Activated CD4-positive, CD25-positive, alpha-beta regulatory T cell (primary cell): ENCODE measurements around the gene TNFRSF19.

Experiments used
- DNase-seq, 4 experiments: peaks; one replicate each; lab custom pipeline; 2025; lab: John Stamatoyannopoulos, UW

The TNFRSF19 gene

DNA sequence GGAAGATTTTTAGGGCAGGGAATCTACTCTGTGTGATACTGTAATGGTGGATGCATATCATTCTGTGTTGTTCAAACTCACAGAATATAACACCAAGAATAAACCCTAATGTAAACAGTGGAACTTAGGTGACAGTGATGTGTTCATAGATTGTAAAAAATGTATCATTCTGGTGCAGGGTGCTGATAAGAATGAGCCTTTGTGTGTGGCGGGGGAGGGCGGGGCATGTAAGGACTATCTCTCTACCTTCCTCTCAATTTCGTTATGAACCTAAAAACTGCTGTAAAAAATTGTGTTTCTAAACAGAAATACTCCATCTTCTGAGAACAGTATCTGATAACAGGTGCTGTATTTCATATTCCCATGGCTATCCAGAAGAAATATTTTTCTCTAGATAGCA lies 35.6 kb downstream of the TNFRSF19 start:
- DNase-seq = no peak

DNA sequence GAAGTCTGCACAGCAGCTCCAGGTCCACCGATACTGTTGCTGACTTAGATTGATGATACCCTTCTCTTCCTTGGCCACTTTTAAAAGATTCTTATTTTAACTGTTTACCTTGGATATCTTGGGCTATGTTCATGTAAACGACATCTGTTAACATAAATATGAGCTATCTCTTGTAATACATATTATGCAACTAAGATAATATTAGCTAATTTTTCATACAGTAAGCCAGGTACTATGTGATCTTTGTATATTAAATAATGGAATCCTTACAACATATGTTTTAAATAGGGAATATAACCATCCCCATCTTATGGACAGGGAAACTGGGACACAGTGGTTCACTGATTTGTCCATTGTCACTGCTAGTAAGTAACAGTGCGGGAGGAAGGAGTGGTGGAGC lies 37.9 kb downstream of the TNFRSF19 start:
- DNase-seq = no peak

DNA sequence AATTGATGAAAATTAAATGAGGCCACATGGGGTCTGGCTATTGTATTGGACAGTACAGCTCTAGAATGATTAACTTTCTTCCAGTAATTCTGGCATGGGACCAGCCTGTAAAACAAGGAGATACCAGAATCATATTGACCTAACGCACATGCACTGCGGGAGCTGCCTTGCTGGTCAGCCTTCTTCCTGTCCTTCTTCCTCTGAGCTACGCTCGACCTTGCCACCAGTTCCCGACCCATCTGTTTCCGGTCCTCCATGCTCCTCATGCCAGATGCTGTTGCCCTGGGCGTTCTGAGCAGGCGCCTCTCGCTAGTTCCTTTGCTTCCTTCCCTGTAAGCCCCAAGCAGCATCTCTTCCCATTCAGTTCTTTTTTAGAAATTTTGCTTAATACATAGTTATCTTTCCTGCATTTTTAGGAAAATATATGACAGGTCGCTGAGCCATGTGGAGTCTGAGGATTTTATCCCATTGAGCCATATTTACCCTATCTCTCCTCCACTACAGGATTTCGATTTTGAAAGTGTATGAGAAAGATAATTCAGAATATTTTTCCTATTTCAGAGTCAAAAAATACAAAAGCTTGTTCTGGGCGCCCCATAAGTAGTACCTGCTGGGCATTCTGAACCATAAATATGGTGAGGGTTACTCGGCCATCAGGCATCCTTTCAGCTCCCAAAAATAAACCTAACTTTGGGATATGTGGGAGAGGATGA lies 38.6 kb downstream of the TNFRSF19 start:
- DNase-seq = no peak

DNA sequence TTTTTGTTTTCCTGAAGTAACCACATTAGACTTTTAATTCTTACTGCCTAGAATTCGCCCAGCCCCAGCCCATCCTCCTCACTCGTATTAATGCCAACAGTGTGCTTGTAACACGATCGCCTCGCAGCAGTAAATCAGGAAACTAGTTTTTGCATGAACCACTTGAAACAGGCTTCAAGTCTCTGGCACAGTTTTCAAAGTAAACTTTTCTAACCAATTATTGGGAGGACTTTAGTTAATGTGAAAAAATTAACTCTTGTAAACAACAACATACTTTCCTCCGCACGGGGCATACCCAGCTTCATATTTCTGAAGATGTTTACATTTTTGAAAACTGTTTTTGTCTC lies 39.2 kb downstream of the TNFRSF19 start:
- no peak for DNase-seq

- no peak for DNase-seq
Observed at GRCh38 chr13:23609874-23610576, 39.8 kb downstream of the TNFRSF19 start.

GRCh38 chr13:23610966-23611491 lies 40.8 kb downstream of the TNFRSF19 start:
- DNase-seq = no peak

GRCh38 chr13:23612182-23612581 lies 42.0 kb downstream of the TNFRSF19 start:
- no peak for DNase-seq

GRCh38 chr13:23612731-23613130 lies 42.5 kb downstream of the TNFRSF19 start:
- DNase-seq = no peak

- no peak for DNase-seq
Observed at GRCh38 chr13:23613596-23613995, 43.4 kb downstream of the TNFRSF19 start.

DNA sequence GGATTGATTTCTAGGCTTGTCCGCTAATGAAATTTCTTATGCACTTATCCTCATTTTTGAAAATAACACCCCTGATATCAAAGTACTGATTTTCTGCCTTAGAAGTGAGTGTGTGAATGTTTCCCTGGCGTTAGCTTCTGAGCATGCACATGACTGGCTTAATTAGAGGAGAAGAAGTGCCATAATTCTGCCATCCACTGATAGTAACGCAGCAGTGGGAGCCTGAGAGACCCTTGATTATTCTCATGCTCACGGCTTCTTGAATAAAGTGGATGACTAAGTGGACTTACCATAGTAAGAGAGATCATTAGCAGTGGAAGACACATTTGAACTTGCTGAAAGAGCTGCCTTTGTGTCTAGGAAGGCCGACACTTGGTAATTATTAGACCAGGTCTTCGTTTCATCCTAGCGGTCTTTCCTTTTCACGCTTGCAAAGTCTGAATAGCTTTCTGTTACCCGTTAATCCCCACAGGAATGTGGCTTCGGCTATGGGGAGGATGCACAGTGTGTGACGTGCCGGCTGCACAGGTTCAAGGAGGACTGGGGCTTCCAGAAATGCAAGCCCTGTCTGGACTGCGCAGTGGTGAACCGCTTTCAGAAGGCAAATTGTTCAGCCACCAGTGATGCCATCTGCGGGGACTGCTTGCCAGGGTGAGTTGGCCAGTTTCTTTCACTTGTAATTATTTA lies 45.3 kb downstream of the TNFRSF19 start:
- no peak for DNase-seq

DNA sequence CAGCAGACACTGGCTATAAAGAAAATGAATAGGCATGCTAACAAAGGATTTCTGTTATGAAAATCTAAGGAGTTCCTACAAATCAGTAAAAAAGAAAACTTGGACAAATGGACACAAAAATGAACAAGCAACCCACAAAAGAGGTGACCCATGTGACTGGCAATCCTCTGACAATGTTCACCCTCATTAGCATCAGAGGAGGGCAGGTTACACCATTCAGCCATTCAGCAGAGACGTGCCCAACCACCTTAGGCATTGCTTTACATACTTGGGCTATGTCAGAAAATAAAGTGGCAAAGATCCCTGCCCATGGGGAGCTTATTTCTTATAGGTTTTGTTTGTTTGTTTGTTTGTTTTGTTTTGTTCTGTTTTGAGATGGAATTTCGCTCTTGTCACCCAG lies 46.0 kb downstream of the TNFRSF19 start:
- DNase-seq = no peak

DNA sequence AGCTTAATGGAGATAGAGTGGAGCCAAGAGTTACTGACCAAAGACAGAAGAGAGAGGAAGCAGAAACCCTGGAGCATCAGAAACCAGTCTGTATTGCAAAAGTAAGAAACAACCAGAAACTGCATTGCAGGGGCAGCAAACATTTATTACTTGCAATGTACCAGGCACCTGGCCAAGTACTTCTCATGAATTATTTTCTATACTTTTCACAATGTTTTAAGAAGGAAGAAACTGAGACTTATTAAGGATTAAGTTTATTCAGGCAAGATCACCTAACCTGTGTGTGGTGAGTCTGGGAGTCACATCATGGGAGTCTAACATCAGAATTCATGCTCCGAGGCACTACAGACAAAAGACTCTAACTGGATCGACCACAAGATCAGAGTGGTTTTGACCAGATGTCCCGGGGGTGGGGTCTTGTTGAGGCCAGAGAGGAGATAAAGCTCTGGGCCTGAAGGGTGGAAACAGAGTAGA lies 47.4 kb downstream of the TNFRSF19 start:
- no peak for DNase-seq

- no peak for DNase-seq
Observed at GRCh38 chr13:23618341-23618740, 48.1 kb downstream of the TNFRSF19 start.

DNA sequence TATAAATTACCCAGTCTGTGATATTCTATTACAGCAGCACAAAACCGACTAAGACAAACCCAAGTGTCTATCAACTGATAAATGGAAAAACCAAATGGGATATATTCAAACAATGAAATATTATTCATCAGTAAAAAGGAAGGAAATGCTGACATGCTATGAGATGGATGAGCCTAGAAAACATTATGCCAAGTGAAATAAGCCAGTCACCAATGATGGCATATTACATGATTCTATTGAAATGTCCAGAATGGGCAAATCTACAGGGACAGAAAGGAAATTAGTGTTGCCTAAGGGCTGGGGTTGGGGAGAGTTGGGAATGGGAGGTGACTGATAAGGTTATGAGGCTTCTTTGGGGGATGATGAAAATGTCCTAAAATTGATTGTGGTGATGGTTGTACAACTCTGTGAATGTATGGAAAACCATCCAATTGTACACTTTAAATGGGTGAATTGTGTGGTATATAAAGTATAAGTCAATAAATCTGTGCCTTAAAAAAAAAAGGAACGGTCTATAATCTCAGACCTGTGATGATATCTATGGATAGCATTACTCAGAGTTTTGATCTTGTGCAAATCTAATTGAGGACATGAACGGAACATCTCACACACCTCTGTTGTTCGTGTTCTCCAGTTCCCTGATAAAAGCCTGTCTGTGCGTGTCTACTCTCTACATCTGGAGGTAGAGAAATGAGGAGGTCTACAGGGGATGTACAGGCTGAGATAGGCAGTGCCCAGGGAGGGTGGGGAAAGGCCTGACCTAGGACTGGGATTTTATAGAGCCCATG lies 49.0 kb downstream of the TNFRSF19 start:
- no peak for DNase-seq

- no peak for DNase-seq
Observed at GRCh38 chr13:23620211-23620610, 50.0 kb downstream of the TNFRSF19 start.

DNA sequence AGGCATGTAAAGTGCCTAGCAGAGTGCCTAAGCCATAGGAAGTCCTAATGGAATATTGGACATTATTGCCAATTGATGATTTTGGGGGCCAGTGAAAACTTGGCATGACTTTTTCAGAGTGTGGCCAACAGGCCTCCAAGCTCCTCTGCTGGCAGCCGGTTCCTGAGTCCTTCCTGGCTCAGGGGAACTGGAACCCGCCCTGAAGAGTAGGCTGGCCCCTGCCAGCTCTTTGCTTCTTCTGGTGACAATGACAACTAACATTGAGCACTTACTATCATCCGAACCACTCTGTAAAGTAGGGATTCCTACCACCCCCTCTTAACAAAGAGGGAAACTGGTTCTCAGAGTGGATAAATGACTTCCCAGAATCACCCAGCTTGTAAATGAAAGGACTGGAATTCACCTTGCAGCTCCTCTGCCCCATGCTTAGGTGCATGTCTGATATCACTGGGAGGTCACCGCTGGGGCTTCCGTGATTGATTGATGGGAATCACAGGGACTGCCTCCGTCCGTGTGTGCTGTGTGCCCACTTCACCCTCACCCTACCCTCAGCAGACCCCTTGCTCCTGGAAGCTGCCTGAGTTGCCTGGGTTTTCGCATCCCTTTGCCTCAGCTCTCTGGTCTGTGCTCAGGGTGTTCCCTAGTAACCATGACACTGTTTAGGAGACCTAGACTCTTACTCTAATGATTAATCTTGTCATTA lies 50.6 kb downstream of the TNFRSF19 start:
- DNase-seq = no peak

GRCh38 chr13:23621316-23621645 lies 51.1 kb downstream of the TNFRSF19 start:
- no peak for DNase-seq

GRCh38 chr13:23622985-23623384 lies 52.8 kb downstream of the TNFRSF19 start:
- no peak for DNase-seq

GRCh38 chr13:23623394-23623793 lies 53.2 kb downstream of the TNFRSF19 start:
- DNase-seq = no peak

DNA sequence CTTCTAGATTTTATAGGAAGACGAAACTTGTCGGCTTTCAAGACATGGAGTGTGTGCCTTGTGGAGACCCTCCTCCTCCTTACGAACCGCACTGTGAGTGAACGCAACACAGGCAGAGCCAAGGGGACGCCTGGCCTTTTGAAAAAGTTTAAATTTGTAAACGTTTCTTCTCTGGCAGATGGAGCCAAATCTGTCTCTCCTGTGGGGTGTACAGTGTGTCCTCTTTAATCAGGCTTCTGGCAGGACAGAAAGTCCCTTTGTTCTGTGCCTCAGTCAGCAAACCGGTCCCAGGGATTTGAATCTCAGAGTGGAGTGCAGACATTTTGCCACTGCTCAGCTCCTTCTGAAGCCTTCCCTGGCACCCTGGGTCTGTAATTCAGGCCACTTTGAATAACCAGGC lies 56.5 kb downstream of the TNFRSF19 start:
- no peak for DNase-seq

DNA sequence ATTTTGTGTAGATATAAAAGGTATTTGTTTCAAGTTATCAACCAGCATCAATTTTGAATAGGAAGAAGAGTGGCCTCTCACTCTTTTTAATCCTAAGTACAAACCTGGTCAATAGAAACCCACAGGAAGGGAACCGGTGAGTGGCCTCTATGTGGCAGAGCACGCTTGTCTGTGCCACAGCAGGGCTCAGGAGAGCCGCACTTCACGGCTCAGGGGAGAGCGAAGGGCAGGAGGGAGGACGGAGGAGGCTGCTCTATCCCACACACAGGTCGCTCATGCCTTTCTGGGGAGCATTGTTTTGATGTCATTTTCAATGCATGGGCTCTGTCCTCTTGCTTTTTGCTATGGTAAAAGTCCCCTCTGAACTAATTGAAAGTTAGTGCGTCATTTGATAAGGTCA lies 57.2 kb downstream of the TNFRSF19 start:
- DNase-seq = no peak

DNA sequence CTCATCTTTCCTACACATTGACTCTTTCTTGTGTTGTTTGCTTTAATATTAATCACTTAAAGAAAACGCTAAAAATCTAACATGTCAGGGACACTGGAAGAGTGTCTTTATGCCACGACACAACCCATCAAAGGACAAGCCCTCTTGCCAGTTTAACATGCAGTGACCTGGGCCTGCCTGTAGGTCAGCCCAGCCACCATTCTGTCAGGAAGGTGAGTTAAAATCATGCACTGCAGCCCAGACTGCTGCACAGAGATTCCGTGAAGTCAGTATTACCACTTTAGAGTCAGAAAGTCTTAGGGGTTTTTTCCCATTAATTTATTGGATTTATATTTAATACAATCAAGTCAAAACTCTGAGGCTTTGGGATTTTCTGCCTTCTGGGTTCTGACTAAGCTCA lies 58.0 kb downstream of the TNFRSF19 start:
- DNase-seq = no peak
